ENCODE results near the gene MNAT1. TPM values are rescaled to one million over a fixed set of nuclear protein-coding genes. Genes with fewer than 3 reads are reported as not detected.
"Not testable (repeated sequence)": the region's sequence is repeated elsewhere in the genome, so short reads cannot be mapped to it uniquely, and the experiment has no call there.

MNAT1 gene
- polyA plus RNA-seq, 3 donors from 2014 or later: 18.7 to 30.8 (median 27.7) TPM

DNA sequence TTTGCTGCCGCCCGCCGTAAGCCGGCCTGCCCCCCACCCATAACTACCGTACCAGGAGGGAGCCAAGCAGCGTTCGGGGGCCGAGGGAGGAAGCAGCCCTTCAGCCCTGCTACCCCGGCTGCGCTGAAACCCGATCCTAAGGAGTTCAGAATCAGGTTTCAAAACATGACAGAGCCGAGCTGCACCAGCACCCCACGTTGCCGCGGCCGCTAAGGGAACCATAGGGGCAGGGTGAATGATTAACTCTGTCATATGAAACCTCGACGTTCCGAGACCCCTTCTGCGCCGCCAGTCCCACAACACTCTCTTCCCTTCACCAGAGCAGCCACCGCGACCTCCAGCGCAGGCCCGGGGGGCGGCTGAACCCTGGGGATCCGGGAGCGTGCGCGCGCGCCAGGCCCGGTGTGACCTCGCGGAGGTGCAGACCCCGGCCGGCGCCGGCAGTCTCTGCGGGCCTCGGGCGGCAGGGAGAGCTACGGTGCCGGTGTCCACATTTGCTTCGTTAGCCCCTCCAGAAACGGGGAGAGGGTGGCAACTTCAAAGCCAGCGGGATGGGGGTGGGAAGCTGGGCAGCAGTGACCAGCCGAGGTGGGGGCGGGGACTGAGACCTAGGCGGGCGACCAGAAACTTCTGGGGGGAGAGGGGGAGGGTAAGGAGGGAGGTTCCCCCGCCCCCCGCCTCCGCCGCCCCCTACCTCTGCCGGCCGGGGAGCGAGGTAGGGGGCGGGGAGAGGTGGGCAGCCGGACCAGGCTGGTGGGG is 12.0 kb upstream of the MNAT1 start:
- Mint-ChIP-seq H3K36me3 (peaks cover 0 to 5% (median 0%) of the 10 kb centered on the region in 3 donors), H3K4me1 (peaks cover 21 to 33% of the 10 kb centered on the region in 2 donors), H3K27me3 (ENCODE audit: low read depth in 3 of 3) (peaks cover 22 to 37% (median 37%) of the 10 kb centered on the region in 3 donors), H3K4me3 (peak overlapping the region; percentile 83 to 89 (median 88)), H3K27ac (no peak overlapping the region), H3K9me3 (no peaks in the 10 kb centered on the region)
- peak in 2 of 3 donors; percentile 14 to 16 for DNase-seq

DNA sequence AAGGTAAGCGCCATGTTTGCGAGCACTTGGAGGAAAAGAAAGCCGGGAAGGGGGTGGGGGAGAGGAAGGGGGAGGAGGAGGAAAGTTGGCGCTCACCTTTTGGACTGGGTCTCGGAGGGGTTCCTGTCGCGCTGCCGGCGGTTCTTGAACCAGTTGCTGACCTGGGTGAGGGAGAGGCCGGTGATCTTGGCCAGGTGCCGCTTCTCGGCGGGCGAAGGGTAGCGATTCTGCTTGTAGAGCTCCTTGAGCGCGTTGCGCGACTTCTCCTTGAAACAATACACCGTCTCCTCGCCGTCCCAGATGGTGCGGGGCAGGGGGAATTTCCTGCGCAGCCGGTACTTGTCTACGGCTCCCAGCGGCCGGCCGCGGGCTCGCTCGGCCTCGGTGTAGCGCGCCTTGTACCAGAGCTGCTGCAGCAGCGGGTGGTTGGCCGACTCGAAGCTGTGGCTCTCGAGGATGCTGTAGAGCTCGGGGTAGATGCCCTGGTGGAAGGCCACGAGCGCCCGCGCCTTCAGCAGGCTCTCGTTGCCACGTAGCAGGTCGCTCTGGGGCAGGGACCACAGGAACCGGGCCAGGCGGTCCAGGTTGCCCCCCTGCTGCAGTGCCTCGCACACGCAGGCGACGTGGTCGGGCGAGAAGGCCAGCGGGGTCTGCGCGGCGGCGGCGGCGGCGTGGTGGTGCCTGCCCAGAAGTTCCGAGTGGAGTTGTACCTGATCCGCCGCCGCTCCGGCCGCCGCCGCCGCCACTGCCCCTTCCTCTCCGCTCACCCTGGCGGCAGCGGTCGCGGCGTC is 11.2 kb upstream of the MNAT1 start:
- no peak overlapping the region for H3K27ac Mint-ChIP-seq
- H3K36me3 Mint-ChIP-seq: peaks cover 0 to 5% (median 0%) of the 10 kb centered on the region in 3 donors
- H3K27me3 Mint-ChIP-seq (ENCODE audit: low read depth in 3 of 3): peaks cover 27 to 43% (median 36%) of the 10 kb centered on the region in 3 donors
- peaks cover 21 to 33% of the 10 kb centered on the region in 2 donors for H3K4me1 Mint-ChIP-seq
- DNase-seq: peak; percentile 17 to 31 (median 29)
- peak overlapping the region; percentile 83 to 94 (median 89) for H3K4me3 Mint-ChIP-seq
- no peaks in the 10 kb centered on the region for H3K9me3 Mint-ChIP-seq

DNA sequence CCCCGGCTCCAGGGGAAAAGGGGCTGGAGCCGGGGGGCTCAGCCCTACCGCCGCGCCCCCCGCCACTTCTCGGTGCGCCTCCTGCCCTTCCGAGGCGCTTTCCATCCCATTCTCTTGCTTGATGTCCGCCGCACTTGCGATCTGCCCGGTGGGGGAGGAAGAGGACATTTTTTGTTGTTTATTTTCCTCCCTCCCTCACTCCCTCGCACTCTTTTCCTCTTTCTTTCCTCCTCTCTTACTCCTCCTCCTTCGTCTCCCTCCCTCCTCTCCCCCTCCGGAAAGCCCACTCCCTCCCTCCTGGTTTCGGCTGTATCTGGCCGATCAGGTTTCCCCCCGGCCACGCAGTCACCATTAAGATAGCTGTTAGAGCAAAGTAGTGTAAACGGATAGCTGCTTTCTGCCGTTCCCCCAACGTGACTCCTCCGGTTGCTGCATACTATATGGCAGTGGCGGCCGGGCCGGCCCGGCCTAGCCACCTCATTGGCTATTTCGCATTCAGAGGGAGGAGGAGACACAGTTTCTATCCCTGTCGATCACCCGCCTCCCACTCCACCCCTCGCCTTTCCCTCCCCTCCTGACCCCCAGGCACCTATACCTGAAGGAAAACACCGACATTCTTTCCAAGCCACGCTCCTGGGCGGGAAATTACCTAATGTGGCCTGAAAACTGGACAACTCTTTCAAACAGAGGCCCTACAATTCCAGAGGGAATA is 10.5 kb upstream of the MNAT1 start, which contains the start of gene SIX4:
SIX4 (minus strand) TSS at position 445 of the 712 bp plus-strand sequence; CDS start at position 168, 277 bp downstream.
- Mint-ChIP-seq H3K27me3 (ENCODE audit: low read depth in 3 of 3) (peaks cover 25 to 50% (median 32%) of the 10 kb centered on the region in 3 donors), H3K36me3 (peaks cover 0 to 5% (median 0%) of the 10 kb centered on the region in 3 donors), H3K4me1 (peaks cover 21 to 33% of the 10 kb centered on the region in 2 donors), H3K27ac (peak within 1 kb of the TSS in 1 of 6 donors; percentile 21), H3K9me3 (no peaks in the 10 kb centered on the region), H3K4me3 (peak within 1 kb of the TSS; percentile 87 to 94 (median 89))
- DNase-seq: peak in 2 of 3 donors; percentile 5 to 10

DNA sequence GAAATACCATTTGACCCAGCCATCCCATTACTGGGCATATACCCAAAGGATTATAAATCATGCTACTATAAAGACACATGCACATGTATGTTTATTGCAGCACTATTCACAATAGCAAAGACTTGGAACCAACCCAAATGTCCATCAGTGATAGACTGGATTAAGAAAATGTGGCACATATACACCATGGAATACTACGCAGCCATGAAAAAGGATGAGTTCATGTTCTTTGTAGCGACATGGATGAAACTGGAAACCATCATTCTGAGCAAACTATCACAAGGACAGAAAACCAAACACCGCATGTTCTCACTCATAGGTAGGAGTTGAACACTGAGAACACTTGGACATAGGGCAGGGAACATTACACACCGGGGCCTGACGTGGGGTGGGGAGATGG is 3.3 kb upstream of the MNAT1 start:
- not testable (repeated sequence) for H3K27ac Mint-ChIP-seq, H3K36me3 Mint-ChIP-seq, H3K4me3 Mint-ChIP-seq, DNase-seq, H3K9me3 Mint-ChIP-seq
- peaks cover 19 to 23% of the 10 kb centered on the region in 2 donors for H3K4me1 Mint-ChIP-seq
- peaks cover 13 to 31% (median 27%) of the 10 kb centered on the region in 3 donors for H3K27me3 Mint-ChIP-seq (ENCODE audit: low read depth in 3 of 3)

DNA sequence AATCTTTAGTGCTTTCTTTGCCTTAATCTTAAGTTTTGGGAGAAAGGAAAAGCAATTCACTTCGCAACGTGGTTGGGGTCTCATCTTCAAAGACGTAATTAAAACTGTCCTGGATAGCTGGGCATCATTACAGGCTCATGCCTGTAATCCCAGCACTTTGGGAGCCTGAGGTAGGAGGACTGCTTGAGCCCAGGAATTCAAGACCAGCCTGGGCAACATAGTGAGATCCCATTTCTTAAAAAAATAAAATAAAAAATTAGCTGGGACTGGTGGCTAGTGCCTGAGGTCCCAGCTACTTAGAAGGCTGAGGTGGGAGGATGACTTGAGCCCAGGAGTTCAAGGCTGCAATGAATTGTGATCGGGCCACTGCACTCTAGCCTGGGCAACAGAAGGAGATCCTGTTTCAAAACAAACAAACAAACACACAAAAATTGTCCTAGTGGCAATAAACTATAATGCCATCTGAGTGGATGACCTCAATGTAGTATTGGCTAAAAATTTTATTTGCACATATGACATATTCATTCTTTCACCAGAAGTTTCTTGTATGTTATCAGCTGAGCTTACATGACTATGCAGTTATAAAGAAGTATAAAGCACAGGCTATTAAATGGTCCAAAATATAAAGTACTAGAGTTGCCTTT is 1.6 kb upstream of the MNAT1 start:
- Mint-ChIP-seq H3K9me3 (peaks cover 0 to 2% (median 0%) of the 10 kb centered on the region in 6 donors), H3K4me1 (peaks cover 21 to 30% of the 10 kb centered on the region in 2 donors), H3K27ac (no peak overlapping the region), H3K36me3 (peaks cover 3% of the 10 kb centered on the region in 3 donors), H3K4me3 (no peak overlapping the region), H3K27me3 (ENCODE audit: low read depth in 3 of 3) (peaks cover 13 to 19% (median 17%) of the 10 kb centered on the region in 3 donors)
- no peak for DNase-seq

DNA sequence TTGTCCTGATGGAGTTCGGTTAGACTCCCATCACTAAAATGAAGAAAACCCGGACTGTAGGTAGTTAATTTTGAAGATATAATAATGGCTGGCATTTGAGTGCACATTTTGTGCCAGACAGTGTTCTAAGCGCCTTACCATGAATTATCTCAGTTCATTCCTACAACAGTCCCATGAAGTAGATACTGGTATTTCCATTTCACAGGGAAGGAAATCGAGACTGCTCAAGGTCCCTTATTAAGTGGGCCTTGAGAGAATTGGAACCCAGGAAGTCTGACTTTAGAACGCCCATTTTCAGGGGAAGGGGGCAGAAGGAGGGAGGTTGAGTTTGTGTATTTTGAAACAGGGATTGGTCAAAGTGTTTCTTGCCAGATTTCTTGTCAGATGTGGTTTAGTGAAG is 855 bp downstream of the MNAT1 start:
- H3K9me3 Mint-ChIP-seq: peaks cover 0 to 2% (median 0%) of the 10 kb centered on the region in 6 donors
- peaks cover 4 to 16% (median 9%) of the 10 kb centered on the region in 3 donors for H3K27me3 Mint-ChIP-seq (ENCODE audit: low read depth in 3 of 3)
- peak overlapping the region; percentile 98 to 100 (median 99) for H3K4me3 Mint-ChIP-seq
- H3K27ac Mint-ChIP-seq: peak overlapping the region in 4 of 6 donors; percentile 90 to 98 (median 94)
- no peak for DNase-seq
- peaks cover 0 to 3% (median 3%) of the 10 kb centered on the region in 3 donors for H3K36me3 Mint-ChIP-seq
- H3K4me1 Mint-ChIP-seq: peaks cover 37 to 50% of the 10 kb centered on the region in 2 donors

DNA sequence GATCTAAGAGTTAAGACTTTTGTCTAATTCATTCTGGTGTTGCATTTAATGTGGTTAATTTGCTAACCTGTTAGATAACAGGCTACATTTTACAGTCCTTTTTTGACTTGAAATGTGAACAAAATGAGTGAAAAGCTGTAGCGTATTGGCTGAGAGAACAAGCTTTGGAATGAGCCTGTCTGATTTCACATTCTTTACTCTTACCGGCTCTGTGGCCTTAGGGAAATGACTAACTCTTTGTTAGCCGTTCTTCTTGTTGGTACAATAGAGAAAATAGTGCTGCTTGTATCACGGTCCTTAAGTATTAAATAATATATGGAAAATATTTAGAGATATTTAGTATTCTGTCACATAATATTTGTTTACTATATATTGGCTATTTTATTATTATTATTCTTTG is 1.9 kb downstream of the MNAT1 start:
- Mint-ChIP-seq H3K4me1 (peaks cover 37 to 53% of the 10 kb centered on the region in 2 donors), H3K27me3 (ENCODE audit: low read depth in 3 of 3) (peaks cover 0 to 12% (median 5%) of the 10 kb centered on the region in 3 donors), H3K4me3 (peak overlapping the region in 2 of 5 donors; percentile 30 to 99), H3K9me3 (no peaks in the 10 kb centered on the region), H3K36me3 (peaks cover 0 to 3% (median 3%) of the 10 kb centered on the region in 3 donors), H3K27ac (no peak overlapping the region)
- no peak for DNase-seq

DNA sequence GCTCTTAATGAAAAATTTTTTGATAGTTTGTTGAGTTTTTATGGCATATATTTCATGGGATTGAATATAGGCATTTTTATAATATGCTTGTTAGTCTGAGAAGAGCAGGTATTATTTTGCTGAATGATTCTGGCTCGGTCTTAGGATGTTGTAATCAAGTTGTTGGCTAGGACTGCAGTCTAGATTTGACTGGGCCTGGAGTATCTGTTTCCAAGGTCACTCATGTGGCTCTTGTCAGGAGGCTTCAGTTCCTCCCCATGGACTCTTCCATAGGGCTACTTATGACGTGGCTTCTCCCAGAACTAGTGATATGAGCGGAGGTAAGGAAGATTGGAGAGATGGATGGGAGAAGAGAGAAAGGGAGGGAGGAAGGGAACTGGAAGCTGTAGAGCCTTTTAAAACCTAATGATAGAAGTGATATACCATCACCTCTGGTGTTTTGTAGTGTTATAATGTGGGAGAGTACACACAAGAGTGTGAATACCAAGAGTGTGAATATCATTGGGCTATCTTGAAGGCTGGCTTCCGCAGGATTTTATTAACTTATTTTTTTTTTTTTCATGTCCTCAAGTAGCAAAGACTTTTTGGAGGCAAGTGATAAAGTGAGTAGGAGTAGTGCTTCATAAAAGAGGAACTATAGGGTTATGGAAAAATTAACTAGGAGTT is 4.4 kb downstream of the MNAT1 start:
- DNase-seq: peak in 1 of 3 donors; percentile 16
- Mint-ChIP-seq H3K27me3 (ENCODE audit: low read depth in 3 of 3) (peaks cover 0 to 8% (median 5%) of the 10 kb centered on the region in 3 donors), H3K4me1 (peaks cover 37 to 58% of the 10 kb centered on the region in 2 donors), H3K36me3 (peaks cover 0 to 12% (median 3%) of the 10 kb centered on the region in 3 donors), H3K9me3 (peaks cover 0 to 7% (median 0%) of the 10 kb centered on the region in 6 donors), H3K4me3 (peak overlapping the region in 2 of 5 donors; percentile 31 to 39), H3K27ac (peak overlapping the region in 1 of 6 donors; percentile 62)

DNA sequence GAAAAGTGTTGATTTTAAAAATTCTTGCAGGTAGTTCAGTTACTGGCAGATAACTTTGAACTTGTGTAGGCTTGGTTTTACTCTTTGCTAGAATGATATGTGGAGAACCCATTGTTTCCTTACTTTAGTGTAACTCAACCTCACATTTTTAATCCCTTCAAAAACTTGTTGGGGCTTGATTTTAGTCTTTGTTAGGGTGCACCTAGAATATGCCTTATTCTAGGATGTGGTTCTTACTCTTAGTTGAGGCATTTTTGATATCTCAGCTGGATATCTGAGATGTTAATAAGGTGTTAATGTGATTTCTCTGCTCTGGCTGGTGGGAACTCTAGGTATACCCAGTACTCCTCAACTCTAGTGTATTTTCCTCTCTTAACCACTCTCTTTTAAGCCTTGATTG is 10.0 kb downstream of the MNAT1 start:
- Mint-ChIP-seq H3K9me3 (peaks cover 1 to 7% (median 2%) of the 10 kb centered on the region in 6 donors), H3K4me3 (no peak overlapping the region), H3K4me1 (peaks cover 5 to 28% of the 10 kb centered on the region in 2 donors), H3K27ac (no peak overlapping the region), H3K36me3 (peaks cover 0 to 14% (median 0%) of the 10 kb centered on the region in 3 donors), H3K27me3 (ENCODE audit: low read depth in 3 of 3) (peaks cover 0 to 1% (median 0%) of the 10 kb centered on the region in 3 donors)
- DNase-seq: no peak

DNA sequence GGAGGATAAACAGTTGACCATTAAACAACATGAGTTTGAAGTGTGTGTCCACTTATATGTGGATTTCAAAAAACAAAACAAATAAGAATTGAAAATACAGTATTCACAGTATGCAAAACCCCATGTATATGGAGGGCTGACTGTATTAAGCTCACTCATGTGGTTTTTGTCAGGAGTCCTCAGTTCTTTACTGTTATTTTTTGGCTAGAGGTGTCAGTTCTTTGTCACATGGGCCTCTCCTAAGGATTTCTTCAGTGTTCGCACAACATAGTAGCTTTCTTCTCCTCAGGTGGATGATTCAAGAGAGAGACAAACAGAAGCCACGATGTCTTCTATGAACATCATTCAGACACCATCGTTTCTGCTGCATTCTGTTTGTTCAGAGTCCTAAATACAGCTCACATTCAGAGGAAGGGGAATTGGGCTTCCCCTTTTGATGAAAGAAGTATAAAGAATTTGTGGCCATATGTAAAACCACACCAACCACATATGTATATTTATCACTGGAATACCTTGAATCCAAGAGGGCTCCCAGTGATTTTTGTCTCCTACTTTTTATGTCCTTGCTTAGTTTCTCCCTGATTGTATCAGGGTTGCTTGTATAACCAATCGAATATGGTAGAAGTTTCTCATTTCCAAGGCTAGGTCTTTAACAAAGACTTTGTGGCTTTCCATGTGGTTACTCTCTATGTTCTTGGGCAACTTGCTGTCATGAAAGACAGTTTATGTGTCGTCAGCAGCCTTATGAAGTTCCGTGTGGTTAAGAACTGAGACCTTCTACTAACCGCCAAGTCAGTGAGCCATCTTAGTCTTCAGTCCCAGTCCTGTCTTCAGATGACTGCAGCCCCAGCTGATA is 18.9 kb downstream of the MNAT1 start:
- peak; percentile 88 for DNase-seq
- no peaks in the 10 kb centered on the region for H3K9me3 Mint-ChIP-seq
- peaks cover 0 to 6% (median 0%) of the 10 kb centered on the region in 3 donors for H3K36me3 Mint-ChIP-seq
- peaks cover 3 to 10% (median 9%) of the 10 kb centered on the region in 3 donors for H3K27me3 Mint-ChIP-seq (ENCODE audit: low read depth in 3 of 3)
- peak overlapping the region; percentile 88 to 94 (median 92) for H3K27ac Mint-ChIP-seq
- H3K4me1 Mint-ChIP-seq: peaks cover 37 to 59% of the 10 kb centered on the region in 2 donors
- H3K4me3 Mint-ChIP-seq: peak overlapping the region; percentile 68 to 84 (median 76)

DNA sequence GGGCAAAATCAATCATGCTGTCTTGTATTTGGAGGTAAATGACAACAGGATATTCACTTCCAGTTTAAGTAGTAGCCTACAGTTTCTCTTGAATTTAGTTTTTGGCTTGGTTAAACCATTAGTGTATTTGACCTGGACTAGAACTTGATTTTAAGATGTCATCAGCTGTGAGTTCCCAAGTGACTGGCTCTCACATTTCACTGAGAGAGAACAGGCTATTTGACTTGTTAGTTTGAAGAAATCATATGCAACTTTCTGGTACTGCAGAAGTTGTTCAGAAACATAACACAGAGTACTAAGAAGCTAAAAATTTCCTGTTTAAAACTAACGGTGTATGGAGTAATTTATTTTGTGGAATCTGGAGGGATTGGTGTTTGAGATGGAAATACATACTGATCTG is 22.3 kb downstream of the MNAT1 start:
- no peak for DNase-seq
- Mint-ChIP-seq H3K27me3 (ENCODE audit: low read depth in 3 of 3) (peaks cover 5 to 10% (median 9%) of the 10 kb centered on the region in 3 donors), H3K4me3 (no peak overlapping the region), H3K4me1 (peaks cover 50 to 74% of the 10 kb centered on the region in 2 donors), H3K27ac (peak overlapping the region in 2 of 6 donors; percentile 19 to 62), H3K36me3 (peaks cover 0 to 6% (median 0%) of the 10 kb centered on the region in 3 donors), H3K9me3 (no peaks in the 10 kb centered on the region)

All from immature natural killer cell (primary cell).